Measurements from ENCODE around the gene BLMH.

DNA sequence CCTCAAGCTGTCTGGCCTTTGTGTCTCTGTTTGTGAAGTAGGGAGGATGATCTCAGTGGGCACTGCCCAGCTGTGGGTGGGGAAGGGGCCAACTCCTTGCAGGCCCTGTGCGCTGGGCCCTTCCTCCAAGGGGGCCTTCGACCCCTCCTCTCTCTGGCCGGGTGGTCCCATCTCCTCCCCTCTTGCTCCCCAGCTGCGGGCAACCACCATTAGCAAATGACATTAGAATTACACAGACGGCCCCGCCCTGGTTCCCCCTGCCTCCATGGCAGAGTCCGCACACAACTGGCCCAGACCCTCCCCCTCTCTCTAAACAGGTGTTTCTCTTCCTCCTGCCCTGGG lies 53.8 kb downstream of the BLMH start:
- TF ChIP-seq, protein P1, sequence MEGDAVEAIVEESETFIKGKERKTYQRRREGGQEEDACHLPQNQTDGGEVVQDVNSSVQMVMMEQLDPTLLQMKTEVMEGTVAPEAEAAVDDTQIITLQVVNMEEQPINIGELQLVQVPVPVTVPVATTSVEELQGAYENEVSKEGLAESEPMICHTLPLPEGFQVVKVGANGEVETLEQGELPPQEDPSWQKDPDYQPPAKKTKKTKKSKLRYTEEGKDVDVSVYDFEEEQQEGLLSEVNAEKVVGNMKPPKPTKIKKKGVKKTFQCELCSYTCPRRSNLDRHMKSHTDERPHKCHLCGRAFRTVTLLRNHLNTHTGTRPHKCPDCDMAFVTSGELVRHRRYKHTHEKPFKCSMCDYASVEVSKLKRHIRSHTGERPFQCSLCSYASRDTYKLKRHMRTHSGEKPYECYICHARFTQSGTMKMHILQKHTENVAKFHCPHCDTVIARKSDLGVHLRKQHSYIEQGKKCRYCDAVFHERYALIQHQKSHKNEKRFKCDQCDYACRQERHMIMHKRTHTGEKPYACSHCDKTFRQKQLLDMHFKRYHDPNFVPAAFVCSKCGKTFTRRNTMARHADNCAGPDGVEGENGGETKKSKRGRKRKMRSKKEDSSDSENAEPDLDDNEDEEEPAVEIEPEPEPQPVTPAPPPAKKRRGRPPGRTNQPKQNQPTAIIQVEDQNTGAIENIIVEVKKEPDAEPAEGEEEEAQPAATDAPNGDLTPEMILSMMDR (IDR thresholded peaks at IDR 0.05) = no peak
- no peak for TF ChIP-seq POLR2AphosphoS5 (IDR thresholded peaks at IDR 0.05)
- no peak for TF ChIP-seq POLR2A (IDR thresholded peaks at IDR 0.05)
- no peak for TF ChIP-seq EP300 (IDR thresholded peaks at IDR 0.05)
